GM12873 (cell line): ENCODE results near the gene ARID5A.

Experiments used
- TF ChIP-seq, protein P1 (sequence below): IDR thresholded peaks from 2 replicates; pipeline ENCODE4 v1.5.1; 2012; ENCODE audit warnings: low read depth, mild to moderate bottlenecking, moderate library complexity, low read length, control low read depth; ENCODE audit not compliant: insufficient read depth; ENCODE audit errors: missing control alignments

ARID5A gene, protein sequence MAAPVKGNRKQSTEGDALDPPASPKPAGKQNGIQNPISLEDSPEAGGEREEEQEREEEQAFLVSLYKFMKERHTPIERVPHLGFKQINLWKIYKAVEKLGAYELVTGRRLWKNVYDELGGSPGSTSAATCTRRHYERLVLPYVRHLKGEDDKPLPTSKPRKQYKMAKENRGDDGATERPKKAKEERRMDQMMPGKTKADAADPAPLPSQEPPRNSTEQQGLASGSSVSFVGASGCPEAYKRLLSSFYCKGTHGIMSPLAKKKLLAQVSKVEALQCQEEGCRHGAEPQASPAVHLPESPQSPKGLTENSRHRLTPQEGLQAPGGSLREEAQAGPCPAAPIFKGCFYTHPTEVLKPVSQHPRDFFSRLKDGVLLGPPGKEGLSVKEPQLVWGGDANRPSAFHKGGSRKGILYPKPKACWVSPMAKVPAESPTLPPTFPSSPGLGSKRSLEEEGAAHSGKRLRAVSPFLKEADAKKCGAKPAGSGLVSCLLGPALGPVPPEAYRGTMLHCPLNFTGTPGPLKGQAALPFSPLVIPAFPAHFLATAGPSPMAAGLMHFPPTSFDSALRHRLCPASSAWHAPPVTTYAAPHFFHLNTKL

DNA sequence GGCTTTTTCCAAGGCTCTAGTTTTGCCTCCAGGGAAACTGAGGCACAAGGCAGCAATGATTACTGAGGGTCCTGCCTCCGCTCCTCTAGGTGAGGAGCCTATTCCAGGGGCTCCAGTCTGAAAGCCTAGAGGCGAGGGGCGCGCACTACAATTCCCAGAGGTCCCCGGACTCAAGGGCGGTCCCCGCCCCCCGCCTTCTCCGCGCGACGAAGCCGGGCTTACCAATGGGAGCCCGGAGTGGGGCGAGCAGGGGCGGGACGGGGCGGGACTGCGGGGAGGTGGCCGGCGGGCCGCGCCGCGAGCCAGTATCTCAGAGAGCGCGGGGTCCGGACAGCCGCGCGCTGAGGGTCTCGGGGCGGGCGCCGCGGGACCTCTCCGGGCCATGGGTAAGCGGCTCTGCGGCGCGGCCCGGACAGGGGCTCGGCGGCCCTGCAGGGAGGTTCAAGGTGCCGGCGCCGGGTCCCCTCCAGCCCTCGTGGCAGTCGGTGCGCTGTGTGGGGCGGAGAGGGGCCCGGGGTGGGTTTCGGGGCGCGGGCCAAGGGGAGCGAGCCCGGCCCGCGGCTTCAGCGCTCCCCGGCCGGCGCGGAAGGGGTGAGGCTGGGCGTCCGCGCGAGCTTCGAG is at the start of gene ARID5A:
TSS of gene ARID5A (plus strand) at position 308 of the 621 bp plus-strand sequence. CDS start at position 383, 75 bp downstream.
- TF ChIP-seq, protein P1, sequence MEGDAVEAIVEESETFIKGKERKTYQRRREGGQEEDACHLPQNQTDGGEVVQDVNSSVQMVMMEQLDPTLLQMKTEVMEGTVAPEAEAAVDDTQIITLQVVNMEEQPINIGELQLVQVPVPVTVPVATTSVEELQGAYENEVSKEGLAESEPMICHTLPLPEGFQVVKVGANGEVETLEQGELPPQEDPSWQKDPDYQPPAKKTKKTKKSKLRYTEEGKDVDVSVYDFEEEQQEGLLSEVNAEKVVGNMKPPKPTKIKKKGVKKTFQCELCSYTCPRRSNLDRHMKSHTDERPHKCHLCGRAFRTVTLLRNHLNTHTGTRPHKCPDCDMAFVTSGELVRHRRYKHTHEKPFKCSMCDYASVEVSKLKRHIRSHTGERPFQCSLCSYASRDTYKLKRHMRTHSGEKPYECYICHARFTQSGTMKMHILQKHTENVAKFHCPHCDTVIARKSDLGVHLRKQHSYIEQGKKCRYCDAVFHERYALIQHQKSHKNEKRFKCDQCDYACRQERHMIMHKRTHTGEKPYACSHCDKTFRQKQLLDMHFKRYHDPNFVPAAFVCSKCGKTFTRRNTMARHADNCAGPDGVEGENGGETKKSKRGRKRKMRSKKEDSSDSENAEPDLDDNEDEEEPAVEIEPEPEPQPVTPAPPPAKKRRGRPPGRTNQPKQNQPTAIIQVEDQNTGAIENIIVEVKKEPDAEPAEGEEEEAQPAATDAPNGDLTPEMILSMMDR, result peak; percentile 39

GRCh38 chr2:96489261-96489660 is 47.3 kb upstream of the ARID5A start:
- TF ChIP-seq, protein P1, result no peak

DNA sequence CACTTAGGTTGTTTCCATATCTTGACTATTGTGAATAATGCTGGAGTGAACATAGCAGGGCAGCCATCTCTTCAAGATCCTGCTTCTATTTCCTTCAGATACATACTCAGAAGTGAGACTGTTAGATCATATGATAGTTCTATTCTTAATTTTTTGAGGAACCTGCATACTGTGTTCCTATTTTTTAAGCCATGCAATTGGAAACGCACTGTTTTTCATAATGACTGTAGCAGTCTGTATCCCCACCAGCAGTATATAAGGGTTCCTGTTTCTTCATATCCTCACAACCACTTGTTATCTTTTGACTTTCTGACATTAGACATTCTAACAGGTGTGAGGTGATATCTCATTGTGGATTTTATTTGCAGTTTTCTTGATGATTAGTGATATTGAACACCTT is 46.9 kb upstream of the ARID5A start:
- TF ChIP-seq, protein P1, result no peak

GRCh38 chr2:96491860-96492497 is 44.6 kb upstream of the ARID5A start:
- TF ChIP-seq, protein P1, result no peak

DNA sequence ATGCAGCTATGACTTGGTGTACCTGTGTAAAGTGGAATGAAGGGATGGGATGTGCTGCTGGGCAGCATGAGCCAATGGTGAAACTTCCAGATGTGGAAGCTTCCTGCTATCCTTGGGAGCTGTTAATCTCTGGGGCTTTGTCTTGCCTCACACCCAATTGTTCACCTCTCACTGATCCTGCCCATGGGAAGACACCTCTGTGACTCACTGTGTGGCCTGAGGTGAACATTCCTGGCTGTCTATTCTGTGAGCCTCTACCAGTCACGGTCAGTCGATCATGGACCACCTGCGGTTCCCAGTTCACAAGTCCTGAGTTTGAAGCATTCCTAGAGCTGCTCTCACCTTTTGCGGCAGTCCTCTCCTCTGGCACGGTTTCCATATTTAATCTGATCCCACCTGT is 43.5 kb upstream of the ARID5A start:
- TF ChIP-seq, protein P1, result no peak

GRCh38 chr2:96494188-96494587 is 42.4 kb upstream of the ARID5A start:
- TF ChIP-seq, protein P1, result no peak
